Left hindlimb (tissue), 1 donor: ENCODE data around the gene SRRD.

ENCODE experiments used
- DNase-seq: peaks from one replicate; pipeline ENCODE4 v3.0.0-alpha.2; 2018

The SRRD gene

DNA sequence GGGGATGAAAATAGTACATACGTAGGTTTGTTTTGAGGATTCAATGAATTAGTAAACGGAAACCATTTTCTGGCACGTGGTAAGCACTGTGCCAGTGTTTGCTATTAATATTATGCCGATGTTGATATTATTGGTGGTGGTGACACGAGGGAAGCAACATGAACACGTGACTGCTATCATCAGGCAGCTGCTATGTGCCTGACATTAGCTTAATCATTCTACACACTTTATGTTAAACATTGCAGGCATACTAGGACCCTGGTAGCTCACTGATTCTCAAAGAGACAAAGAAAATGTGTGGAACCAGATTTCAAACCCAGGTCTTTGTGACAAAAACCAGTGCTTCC, 656 bp downstream of the SRRD start:
- DNase-seq, result no peak

GRCh38 chr22:26485013-26485412, 1.3 kb downstream of the SRRD start:
- DNase-seq, result no peak

DNA sequence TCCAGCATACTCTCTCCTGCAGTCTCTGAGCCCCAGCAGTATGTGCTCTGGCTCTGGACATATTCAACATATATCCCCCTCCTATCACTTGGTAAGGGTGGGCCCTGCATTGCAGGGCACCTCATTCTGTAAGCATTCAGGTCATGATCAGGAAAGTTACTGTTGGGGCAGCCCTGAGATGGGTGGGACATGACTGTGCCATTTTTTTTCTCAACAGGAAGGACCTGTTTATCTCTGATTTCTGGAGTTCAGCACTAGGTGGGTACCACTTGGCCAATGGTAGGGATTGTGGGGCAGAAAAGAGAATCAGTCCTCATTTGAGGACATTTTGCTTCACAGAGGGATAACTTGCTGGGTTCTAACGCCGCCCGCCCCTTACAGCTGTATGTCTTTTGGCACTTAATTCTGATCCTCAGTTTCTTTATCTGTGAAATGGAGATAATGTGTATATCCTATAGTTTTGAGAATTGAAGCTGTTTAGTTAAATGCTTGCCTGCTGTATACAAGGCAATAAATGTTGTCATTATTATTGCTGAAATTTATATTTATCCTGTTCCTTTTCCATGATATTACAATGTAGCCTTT, 2.2 kb downstream of the SRRD start:
- DNase-seq, result no peak

DNA sequence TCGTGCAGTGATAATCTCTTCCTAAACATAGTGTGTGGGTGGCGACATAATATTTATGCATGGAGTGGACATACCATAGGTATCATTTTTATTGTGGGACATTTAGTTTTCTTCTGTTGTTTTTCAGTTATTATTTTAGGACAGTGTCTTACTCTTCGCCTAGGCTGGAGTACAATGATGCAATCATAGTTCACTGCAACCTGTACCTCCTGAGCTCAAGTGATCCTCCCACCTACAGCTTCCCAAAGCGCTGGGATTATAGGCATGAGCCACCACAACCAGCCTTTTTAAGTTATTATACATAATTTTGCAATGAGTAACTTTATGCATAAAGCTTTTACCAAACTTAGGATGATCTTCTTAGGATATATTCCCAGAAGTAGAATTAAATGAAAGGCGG, 2.7 kb downstream of the SRRD start:
- DNase-seq, result no peak

- no peak for DNase-seq
Measured at GRCh38 chr22:26487996-26488395, 4.3 kb downstream of the SRRD start.

- no peak for DNase-seq
Measured at GRCh38 chr22:26489447-26490036, 5.9 kb downstream of the SRRD start.

GRCh38 chr22:26492220-26492619, 8.5 kb downstream of the SRRD start:
- DNase-seq, result no peak

DNA sequence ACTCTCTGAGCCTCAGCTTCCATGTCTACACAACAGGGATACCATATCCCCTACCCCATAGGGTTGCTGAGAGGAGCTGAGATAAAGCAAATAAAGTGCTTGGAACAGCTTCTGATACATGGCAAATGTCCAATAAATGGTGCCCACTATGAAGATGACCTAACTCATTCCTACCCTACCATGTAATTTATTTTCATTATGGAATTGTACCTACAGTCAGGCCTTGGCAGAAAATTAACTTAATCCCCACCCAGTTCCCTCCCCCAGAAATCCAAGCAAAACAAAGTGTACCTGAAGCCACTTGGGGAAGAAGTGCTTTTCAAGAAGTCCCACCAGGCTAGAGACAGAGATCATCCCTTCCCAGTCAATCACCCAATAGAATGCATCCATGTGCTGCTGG, 10.8 kb downstream of the SRRD start:
- no peak for DNase-seq

GRCh38 chr22:26496456-26496855, 12.8 kb downstream of the SRRD start:
- DNase-seq, result no peak

DNA sequence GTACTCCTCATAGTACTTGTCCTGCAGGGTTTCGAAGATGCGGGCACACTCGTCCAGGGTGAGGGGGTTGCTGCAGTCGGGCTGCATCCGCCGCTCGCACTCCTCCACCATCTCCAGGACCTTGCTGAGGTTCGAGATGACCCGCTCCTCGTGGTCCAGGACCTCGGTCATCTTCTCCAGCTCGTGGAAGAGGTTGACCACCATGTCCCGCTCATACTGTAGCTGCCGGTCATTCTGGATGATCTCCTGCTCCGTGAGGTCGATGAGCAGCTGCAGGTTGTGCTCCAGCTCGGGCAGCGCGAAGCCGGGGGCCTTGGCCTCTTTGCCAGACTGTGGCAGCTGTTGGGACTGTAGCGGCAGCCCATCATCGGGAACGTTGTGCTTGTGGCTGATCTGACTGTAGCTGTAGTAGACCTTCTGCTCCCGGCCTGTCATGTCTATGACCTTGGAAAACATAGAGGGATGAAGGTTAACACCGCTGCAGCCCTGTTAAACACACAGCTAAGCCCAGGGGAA, 15.6 kb downstream of the SRRD start:
- no peak for DNase-seq

DNA sequence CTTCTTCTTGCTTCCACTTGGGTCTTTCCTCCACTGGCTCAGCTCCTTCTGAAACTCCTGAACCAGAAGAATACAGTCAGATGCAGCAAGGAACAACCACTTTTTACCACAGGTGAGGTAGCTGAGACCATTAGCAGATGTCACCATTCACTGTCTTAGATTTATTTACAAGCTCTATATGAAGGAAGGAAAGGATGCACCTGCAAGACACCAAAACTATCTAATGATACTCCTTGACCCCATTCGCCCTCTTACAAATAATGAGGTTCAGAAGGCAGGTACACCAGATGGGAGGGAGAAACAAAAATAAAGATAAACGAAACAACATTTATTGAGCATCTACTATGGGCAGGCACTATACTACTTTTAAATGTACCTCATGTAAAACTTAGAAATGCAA, 18.3 kb downstream of the SRRD start:
- DNase-seq, result no peak

DNA sequence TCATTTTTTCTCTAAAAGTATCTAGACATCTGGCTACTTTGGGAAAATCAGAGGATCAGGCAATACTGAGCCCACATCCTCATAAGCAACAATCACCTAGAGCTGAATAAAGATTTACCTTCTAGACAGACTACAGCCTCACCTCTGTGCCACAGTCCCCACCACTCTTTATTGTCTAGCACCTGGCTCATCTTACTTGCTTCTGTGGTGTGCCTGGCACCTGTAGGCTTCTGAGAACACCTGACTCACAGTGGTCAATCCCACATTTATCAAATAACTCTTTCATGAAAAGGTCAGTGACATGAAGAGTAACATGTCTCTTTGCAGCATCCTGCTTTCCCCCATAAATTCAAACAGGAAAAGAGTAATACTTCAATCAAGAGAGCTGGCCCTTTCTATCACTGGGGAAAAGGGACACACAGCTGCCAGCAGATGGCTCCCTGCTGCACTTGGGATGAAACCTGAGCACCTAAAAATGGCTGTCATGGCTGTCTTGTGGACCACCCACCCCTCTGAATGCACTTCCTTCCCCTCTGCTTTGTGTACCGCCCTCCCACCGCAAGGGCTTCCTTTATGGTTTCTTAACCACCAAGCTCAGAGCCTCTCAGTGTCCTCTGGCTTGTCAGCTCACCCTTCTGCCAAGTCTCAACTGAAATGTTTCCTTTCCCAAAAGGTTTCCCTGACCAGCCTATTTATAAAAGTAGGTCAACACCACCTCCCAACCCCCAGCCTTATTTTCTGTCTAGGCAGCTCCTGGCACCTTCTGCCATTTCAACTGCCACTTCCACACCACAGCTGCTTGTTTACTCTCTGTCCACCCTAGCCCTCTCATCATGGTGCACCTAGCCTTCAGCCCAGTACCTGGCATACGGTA, 19.2 kb downstream of the SRRD start:
- DNase-seq, result peak; percentile 77

- DNase-seq, result no peak
Measured at GRCh38 chr22:26503758-26504157, 20.1 kb downstream of the SRRD start.

DNA sequence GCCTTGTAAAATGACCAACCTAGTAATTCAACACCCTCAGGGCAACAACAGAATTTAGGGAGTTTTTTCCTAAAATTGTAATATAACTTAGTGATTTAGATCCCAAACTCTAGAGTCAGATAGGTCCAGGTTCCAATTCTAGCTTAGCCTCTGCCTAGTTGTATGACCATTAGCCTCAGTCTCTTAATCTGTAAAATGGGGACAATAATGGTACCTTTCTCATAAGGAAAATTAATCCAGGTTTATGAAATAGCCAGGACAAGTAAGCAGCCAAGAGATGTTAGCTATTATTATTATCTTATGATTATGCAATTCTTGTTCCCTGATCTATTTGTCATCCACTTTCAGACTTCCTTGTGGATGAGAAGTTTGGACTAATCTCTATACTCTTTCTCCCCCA, 24.5 kb downstream of the SRRD start:
- DNase-seq, result no peak

DNA sequence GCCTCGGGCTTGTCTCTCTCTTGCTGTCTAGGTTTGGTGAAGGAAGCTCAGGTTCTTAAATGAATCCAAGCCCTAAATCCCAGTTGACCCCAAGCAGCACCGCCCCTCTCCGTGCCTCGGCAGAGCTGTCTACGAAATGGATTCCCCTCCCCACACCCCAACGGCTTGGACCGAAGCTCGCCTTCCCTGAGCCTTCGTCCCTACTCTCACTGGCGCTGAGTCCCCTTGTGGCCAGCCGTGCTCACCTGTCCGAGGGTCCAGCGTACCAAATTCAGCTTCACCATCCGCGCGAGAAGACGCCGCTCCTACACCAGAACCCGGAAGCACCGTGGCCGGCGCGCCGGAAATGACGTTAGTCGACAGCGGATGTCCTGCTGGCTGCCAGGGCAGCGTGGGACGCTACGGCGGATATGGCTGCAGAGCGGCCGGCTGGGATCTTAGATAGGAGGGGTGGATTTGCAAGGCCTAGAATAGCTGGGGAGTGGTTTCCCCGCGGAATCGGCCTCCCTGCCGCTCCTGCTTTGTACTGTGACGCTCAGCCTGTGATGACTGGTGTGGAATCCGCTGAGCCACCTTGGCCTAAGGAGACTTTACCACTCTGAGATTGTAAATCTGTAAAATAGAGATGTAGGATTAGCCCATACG, 28.6 kb downstream of the SRRD start, which contains the start of gene TFIP11:
Gene TFIP11 (minus strand): TSS at position 325 of the 645 bp plus-strand sequence. CDS start 2,201 bp downstream, outside the sequence.
- peak; percentile 95 for DNase-seq

- no peak for DNase-seq
Measured at GRCh38 chr22:26513838-26514237, 30.2 kb downstream of the SRRD start.

DNA sequence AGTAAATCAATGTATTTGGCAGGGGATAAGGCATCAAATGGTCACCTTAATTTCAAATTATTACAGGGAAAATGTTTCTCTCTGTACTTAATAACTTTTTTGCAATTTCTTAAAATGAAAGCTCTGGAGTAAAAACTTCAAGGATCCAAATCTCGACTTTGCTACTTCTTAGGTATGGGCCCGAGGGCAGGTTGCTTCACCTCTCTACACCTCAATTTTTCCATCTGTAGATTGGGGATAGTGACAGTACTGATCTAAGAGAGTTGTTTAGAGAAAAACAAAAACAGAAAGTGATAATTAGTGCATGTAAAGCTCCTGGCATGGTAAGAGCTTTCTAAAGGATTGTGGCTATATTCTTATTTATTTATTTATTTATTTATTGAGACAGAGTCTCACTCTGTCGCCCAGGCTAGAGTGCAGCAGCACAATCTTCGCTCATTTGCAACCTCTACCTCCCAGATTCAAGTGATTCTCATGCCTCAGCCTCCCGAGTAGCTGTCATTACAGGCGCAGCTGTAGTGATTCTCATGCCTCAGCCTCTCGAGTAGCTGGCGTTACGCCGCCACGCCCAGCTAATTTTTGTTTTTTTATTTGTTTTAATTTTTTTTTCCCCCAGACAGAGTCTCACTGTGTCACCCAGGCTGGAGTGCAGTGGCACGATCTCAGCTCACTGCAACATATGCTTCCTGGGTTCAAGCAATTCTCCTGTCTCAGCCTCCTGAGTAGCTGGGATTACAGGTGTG, 30.9 kb downstream of the SRRD start:
- DNase-seq, result no peak

DNA sequence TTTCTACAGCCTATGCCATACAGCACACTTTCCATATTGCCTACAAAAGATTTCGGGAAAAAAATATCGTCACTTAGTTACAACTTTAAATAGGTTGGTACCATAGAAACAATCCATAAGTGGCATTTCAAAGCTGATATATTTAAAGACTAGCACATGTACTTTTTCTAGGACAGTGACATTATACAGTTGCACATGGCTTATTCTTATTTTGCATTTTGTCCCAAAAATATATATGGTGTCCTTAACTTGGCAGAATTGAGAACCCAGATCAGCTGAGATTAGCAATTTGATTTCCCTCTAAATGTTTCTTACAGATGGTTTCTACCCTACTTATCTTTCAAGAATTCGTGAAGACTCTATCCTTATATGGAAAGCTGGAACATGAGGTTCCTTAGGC, 32.3 kb downstream of the SRRD start:
- no peak for DNase-seq

DNA sequence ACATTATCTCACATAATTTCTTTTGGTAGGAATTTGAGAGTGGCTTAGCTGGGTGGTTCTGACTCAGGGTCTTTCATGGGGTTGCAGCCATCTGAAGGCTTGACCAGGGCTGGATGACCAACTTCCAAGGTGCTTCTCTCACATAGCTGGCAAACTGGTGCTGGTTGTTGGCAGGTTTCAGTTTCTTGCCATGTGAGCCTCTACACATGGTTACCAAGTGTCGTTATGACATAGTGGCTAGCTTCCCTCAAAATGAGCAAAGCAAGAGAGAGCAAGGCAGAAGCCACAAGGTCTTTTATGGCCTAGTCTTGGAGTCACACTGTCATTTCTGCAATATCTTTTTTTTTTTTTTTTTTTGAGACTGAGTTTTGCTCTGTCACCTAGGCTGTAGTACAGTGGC, 32.8 kb downstream of the SRRD start:
- no peak for DNase-seq

DNA sequence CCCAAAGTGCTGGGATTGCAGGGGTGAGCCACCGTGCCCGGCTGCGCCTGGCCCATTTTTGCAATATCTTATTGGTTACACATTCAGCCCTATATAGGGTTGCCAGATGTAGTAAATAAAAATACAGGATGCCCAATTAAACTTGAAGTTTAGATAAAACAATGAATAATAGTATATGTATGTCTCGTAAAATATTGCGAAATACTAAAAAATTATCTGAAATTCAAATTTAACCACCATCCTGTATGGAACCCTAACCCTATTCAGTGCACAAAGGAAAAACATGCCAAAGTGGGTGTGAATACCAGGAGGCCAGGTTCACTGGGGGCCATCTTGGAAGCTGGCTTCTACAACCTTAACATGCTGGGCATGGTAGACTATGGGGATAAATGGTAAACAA, 33.8 kb downstream of the SRRD start:
- no peak for DNase-seq

DNA sequence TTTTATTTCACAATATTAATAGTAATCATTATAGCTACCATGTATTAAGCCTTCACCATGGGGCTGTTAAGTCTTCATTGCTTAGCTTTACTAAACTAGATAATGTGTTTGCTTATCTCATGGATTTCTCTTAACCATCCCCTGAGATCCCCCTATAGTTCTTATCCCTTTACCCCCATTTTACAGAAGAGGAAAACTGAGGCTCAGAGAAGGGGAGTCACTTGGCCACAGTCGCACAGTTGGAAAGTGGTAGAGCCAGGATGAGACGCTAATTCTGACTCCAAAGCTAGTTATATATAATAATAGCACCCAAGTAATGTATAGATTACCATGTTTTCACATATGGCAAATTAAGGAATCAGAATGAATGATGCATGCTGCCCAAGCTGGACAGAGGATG, 38.3 kb downstream of the SRRD start:
- no peak for DNase-seq

DNA sequence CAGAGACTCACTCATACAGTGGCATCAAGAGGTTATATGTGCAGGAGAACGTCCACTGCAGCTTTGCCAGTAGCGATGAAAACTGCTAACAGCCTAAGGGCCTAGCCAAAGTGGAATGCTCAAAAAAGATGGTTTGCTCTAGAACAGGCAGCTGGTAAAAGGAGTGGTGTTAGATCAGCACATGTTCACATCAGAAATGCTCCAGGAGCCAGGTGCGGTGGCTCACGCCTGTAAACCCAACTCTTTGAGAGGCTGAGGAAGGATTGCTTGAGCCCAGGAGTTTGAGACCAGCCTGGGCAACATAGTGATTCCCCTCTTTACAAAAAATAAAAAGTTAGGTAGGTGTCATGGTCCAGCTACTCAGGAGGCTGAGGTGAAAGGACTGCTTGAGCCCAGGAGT, 38.9 kb downstream of the SRRD start:
- no peak for DNase-seq

- DNase-seq, result no peak
Measured at GRCh38 chr22:26524870-26525269, 41.2 kb downstream of the SRRD start.
